Spinal cord (tissue), 10 donors: Measurements from ENCODE around the gene ITGBL1. TPM values are rescaled to one million over a fixed set of nuclear protein-coding genes. Genes with fewer than 3 reads are reported as not detected.

Experiments
- DNase-seq, 6 donors: peaks; one replicate each; pipeline versions ENCODE4 v3.0.0 to v3.0.0-alpha.2; 2013 to 2015; ENCODE audit warnings: low spot score in 6 of 6, low read depth in 4 of 6
- H3K27ac ChIP-seq: one replicate; pipeline ENCODE4 v1.5.1; 2013; ENCODE audit warnings: low read depth, low read length, control low read depth
- H3K27me3 ChIP-seq: one replicate; pipeline ENCODE4 v1.6.1; 2013; ENCODE audit warnings: low read length; ENCODE audit not compliant: control insufficient read depth, insufficient read depth
- H3K36me3 ChIP-seq: one replicate; pipeline ENCODE4 v1.6.1; 2013; ENCODE audit warnings: low read length; ENCODE audit not compliant: control insufficient read depth, insufficient read depth
- H3K4me1 ChIP-seq: one replicate; pipeline ENCODE4 v1.6.1; 2013; ENCODE audit warnings: low read length; ENCODE audit not compliant: control insufficient read depth, insufficient read depth
- H3K4me3 ChIP-seq: one replicate; pipeline ENCODE4 v1.5.1; 2013; ENCODE audit warnings: low read depth, low read length, control low read depth
- H3K9me3 ChIP-seq: one replicate; pipeline ENCODE4 v1.6.1; 2013; ENCODE audit warnings: low read length; ENCODE audit not compliant: control insufficient read depth, insufficient read depth
- WGBS: methylation state at CpG from one replicate; pipeline ENCODE4 v1.1.5; 2013; ENCODE audit warnings: missing lambda C conversion rate; ENCODE audit not compliant: insufficient coverage; 5-methylcytosine and 5-hydroxymethylcytosine counted together
- polyA plus RNA-seq, 2 donors: library from polyadenylated mRNA; unstranded; fragments of 120-200 nt; gene quantifications; one replicate each; pipeline ENCODE4 v1.2.1, GENCODE V29; 2013; ENCODE audit not compliant: insufficient read length in 2 of 2
- total RNA-seq, 2 donors: library from RNA; depleted of rRNA in 1 of 2; stranded (reverse); fragments of 120-200 nt in 1 of 2; fragments of >200 nt in 1 of 2; gene quantifications; one replicate each; pipeline versions ENCODE4 v1.2.3 to v1.2.4, GENCODE V29; 2013 to 2014
- donor health status: healthy.

ITGBL1 gene
- total and polyA plus RNA-seq, 4 donors: 0.54 to 189 (median 37.8) TPM

GRCh38 chr13:101711307-101712025, 259.0 kb downstream of the ITGBL1 start:
- no peaks in the 10 kb centered on the region for H3K9me3 ChIP-seq
- peak in 1 of 6 donors; percentile 32 for DNase-seq
- no CpG with 5 or more reads among the region's 2 CpGs for WGBS
- no peaks in the 10 kb centered on the region for H3K36me3 ChIP-seq
- H3K4me1 ChIP-seq: no peaks in the 10 kb centered on the region
- H3K27ac ChIP-seq: no peak overlapping the region
- H3K4me3 ChIP-seq: no peak overlapping the region
- H3K27me3 ChIP-seq: no peaks in the 10 kb centered on the region

- WGBS: 80% methylated on average over 1 of the region's 2 CpGs
- no peaks in the 10 kb centered on the region for H3K4me1 ChIP-seq
- no peak for DNase-seq
- H3K4me3 ChIP-seq: no peak overlapping the region
- no peaks in the 10 kb centered on the region for H3K9me3 ChIP-seq
- no peak overlapping the region for H3K27ac ChIP-seq
- no peaks in the 10 kb centered on the region for H3K36me3 ChIP-seq
- no peaks in the 10 kb centered on the region for H3K27me3 ChIP-seq
These were observed 259.5 kb downstream of the ITGBL1 start for GRCh38 chr13:101712026-101712348.

GRCh38 chr13:101714195-101714594, 261.7 kb downstream of the ITGBL1 start:
- no peaks in the 10 kb centered on the region for H3K9me3 ChIP-seq
- H3K27me3 ChIP-seq: no peaks in the 10 kb centered on the region
- H3K4me1 ChIP-seq: no peaks in the 10 kb centered on the region
- H3K36me3 ChIP-seq: no peaks in the 10 kb centered on the region
- WGBS: 76% methylated on average over 2 of the region's 3 CpGs
- H3K4me3 ChIP-seq: no peak overlapping the region
- DNase-seq: no peak
- no peak overlapping the region for H3K27ac ChIP-seq

GRCh38 chr13:101717353-101717752, 264.9 kb downstream of the ITGBL1 start:
- Histone ChIP-seq H3K4me1 (no peaks in the 10 kb centered on the region), H3K9me3 (no peaks in the 10 kb centered on the region), H3K36me3 (no peaks in the 10 kb centered on the region), H3K4me3 (no peak overlapping the region), H3K27me3 (no peaks in the 10 kb centered on the region), H3K27ac (no peak overlapping the region)
- WGBS: 92% methylated on average over 2 of the region's 10 CpGs
- no peak for DNase-seq

- peak in 1 of 6 donors; percentile 11 for DNase-seq
These were observed 266.0 kb downstream of the ITGBL1 start for GRCh38 chr13:101718496-101718895.

GRCh38 chr13:101726681-101727080, 274.2 kb downstream of the ITGBL1 start:
- Histone ChIP-seq H3K9me3 (no peaks in the 10 kb centered on the region), H3K36me3 (no peaks in the 10 kb centered on the region), H3K27ac (no peak overlapping the region), H3K4me3 (no peak overlapping the region), H3K4me1 (no peaks in the 10 kb centered on the region), H3K27me3 (no peaks in the 10 kb centered on the region)
- no peak for DNase-seq
- WGBS: no CpG with 5 or more reads among the region's 2 CpGs

More at GRCh38 chr13:101718496-101718895, 266.0 kb downstream of the ITGBL1 start:
- Histone ChIP-seq H3K27me3 (no peaks in the 10 kb centered on the region), H3K9me3 (no peaks in the 10 kb centered on the region), H3K36me3 (no peaks in the 10 kb centered on the region), H3K4me3 (no peak overlapping the region), H3K27ac (no peak overlapping the region), H3K4me1 (no peaks in the 10 kb centered on the region)
- 86% methylated on average over 1 of the region's 3 CpGs for WGBS

- Histone ChIP-seq H3K4me3 (no peak overlapping the region), H3K27ac (no peak overlapping the region), H3K27me3 (no peaks in the 10 kb centered on the region), H3K4me1 (no peaks in the 10 kb centered on the region), H3K36me3 (no peaks in the 10 kb centered on the region), H3K9me3 (no peaks in the 10 kb centered on the region)
- no peak for DNase-seq
- WGBS: no CpG with 5 or more reads among the region's 1 CpG
These were observed 274.6 kb downstream of the ITGBL1 start for GRCh38 chr13:101727118-101727517.

- H3K27me3 ChIP-seq: no peaks in the 10 kb centered on the region
- H3K36me3 ChIP-seq: no peaks in the 10 kb centered on the region
- no peak overlapping the region for H3K27ac ChIP-seq
- no peaks in the 10 kb centered on the region for H3K9me3 ChIP-seq
- no peak for DNase-seq
- H3K4me1 ChIP-seq: no peaks in the 10 kb centered on the region
- H3K4me3 ChIP-seq: no peak overlapping the region
These were observed 275.5 kb downstream of the ITGBL1 start for GRCh38 chr13:101728021-101728420.

GRCh38 chr13:101728615-101729014, 276.1 kb downstream of the ITGBL1 start:
- H3K4me1 ChIP-seq: no peaks in the 10 kb centered on the region
- H3K4me3 ChIP-seq: no peak overlapping the region
- no peak overlapping the region for H3K27ac ChIP-seq
- H3K9me3 ChIP-seq: no peaks in the 10 kb centered on the region
- no peak for DNase-seq
- no peaks in the 10 kb centered on the region for H3K36me3 ChIP-seq
- no peaks in the 10 kb centered on the region for H3K27me3 ChIP-seq
- WGBS: 92% methylated on average over 2 of the region's 3 CpGs

GRCh38 chr13:101730420-101731000, 278.0 kb downstream of the ITGBL1 start:
- H3K9me3 ChIP-seq: no peaks in the 10 kb centered on the region

More at GRCh38 chr13:101730420-101731000, 278.0 kb downstream of the ITGBL1 start:
- 68% methylated on average over 2 of the region's 3 CpGs for WGBS
- Histone ChIP-seq H3K27ac (no peak overlapping the region), H3K4me1 (no peaks in the 10 kb centered on the region), H3K4me3 (no peak overlapping the region), H3K27me3 (no peaks in the 10 kb centered on the region), H3K36me3 (no peaks in the 10 kb centered on the region)
- DNase-seq: peak in 1 of 6 donors; percentile 30
